ENCODE data around the gene SNX4. TPM values are rescaled to one million over a fixed set of nuclear protein-coding genes. Genes with fewer than 3 reads are reported as not detected.

Gene SNX4
- total and polyA plus RNA-seq, 12 donors = 15.8 to 90.4 (median 43.0) TPM

GRCh38 chr3:125428216-125428830, 91.7 kb downstream of the SNX4 start:
- DNase-seq = no peak
- H3K9me3 ChIP-seq (replicated peaks in 1 of 3) = no peaks in the 10 kb centered on the region
- no peaks in the 10 kb centered on the region for H3K36me3 ChIP-seq (replicated peaks in 1 of 2)
- 80 to 85% (median 82%) methylated on average over 7 of the region's 7 CpGs for WGBS, 4 donors
- intact Hi-C loops (cut with DNase I) = no loop called here
- no peak overlapping the region for H3K4me3 ChIP-seq
- H3K27me3 ChIP-seq = no peaks in the 10 kb centered on the region
- no peak overlapping the region for H3K27ac ChIP-seq
- TF ChIP-seq POLR2A (IDR thresholded peaks at IDR 0.05) = no peak
- TF ChIP-seq, protein P1, sequence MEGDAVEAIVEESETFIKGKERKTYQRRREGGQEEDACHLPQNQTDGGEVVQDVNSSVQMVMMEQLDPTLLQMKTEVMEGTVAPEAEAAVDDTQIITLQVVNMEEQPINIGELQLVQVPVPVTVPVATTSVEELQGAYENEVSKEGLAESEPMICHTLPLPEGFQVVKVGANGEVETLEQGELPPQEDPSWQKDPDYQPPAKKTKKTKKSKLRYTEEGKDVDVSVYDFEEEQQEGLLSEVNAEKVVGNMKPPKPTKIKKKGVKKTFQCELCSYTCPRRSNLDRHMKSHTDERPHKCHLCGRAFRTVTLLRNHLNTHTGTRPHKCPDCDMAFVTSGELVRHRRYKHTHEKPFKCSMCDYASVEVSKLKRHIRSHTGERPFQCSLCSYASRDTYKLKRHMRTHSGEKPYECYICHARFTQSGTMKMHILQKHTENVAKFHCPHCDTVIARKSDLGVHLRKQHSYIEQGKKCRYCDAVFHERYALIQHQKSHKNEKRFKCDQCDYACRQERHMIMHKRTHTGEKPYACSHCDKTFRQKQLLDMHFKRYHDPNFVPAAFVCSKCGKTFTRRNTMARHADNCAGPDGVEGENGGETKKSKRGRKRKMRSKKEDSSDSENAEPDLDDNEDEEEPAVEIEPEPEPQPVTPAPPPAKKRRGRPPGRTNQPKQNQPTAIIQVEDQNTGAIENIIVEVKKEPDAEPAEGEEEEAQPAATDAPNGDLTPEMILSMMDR (IDR thresholded peaks at IDR 0.05) = no peak
- H3K4me1 ChIP-seq (replicated peaks in 1 of 2) = no peaks in the 10 kb centered on the region

DNA sequence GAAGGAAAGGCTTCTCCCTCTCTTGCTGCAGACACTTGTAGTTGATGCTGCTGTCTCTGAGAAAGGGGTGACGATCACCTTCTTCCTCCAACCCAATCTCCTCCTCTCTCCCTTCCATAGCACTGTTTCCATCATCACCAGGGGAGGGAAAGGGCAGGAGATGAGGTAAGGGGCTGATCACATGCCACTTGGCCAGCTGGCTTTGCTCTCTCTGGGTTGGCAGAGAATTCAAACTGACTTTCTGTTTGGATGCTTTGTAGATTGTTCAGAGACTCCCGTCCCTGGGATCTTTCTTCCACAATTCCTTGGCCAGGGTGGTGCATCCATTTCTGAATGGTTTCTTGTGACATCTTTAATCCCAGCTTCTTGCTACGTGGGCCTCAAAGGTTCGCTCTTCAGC, 101.7 kb downstream of the SNX4 start:
- TF ChIP-seq POLR2A (IDR thresholded peaks at IDR 0.05) = no peak
- TF ChIP-seq, protein P1 (IDR thresholded peaks at IDR 0.05) = no peak
- no peak overlapping the region for H3K27ac ChIP-seq
- no peaks in the 10 kb centered on the region for H3K36me3 ChIP-seq (replicated peaks in 1 of 2)
- H3K4me1 ChIP-seq (replicated peaks in 1 of 2) = no peaks in the 10 kb centered on the region
- intact Hi-C loops (cut with DNase I) = no loop called here
- H3K4me3 ChIP-seq = no peak overlapping the region
- H3K9me3 ChIP-seq (replicated peaks in 1 of 3) = no peaks in the 10 kb centered on the region
- DNase-seq = no peak
- no peaks in the 10 kb centered on the region for H3K27me3 ChIP-seq
- 90 to 96% (median 92%) methylated on average over 4 of the region's 4 CpGs for WGBS, 4 donors

- intact Hi-C loops (cut with DNase I) = no loop called here
- DNase-seq = no peak
- Histone ChIP-seq H3K36me3 (replicated peaks in 1 of 2) (no peaks in the 10 kb centered on the region), H3K27me3 (no peaks in the 10 kb centered on the region), H3K4me1 (replicated peaks in 1 of 2) (no peaks in the 10 kb centered on the region), H3K27ac (no peak overlapping the region), H3K4me3 (no peak overlapping the region), H3K9me3 (replicated peaks in 1 of 3) (no peaks in the 10 kb centered on the region)
- WGBS, 4 donors = 51 to 81% (median 75%) methylated on average over 3 of the region's 3 CpGs
- TF ChIP-seq, protein P1 (IDR thresholded peaks at IDR 0.05) = no peak
- no peak for TF ChIP-seq POLR2A (IDR thresholded peaks at IDR 0.05)
Observed at GRCh38 chr3:125416235-125416634, 103.8 kb downstream of the SNX4 start.

- WGBS, 4 donors = 76 to 85% (median 84%) methylated on average over 8 of the region's 8 CpGs
- TF ChIP-seq, protein P1 (IDR thresholded peaks at IDR 0.05) = no peak
- no peak for TF ChIP-seq POLR2A (IDR thresholded peaks at IDR 0.05)
- H3K27ac ChIP-seq = no peak overlapping the region
Observed at GRCh38 chr3:125414669-125415068, 105.3 kb downstream of the SNX4 start.

More at GRCh38 chr3:125414669-125415068, 105.3 kb downstream of the SNX4 start:
- Histone ChIP-seq H3K4me1 (replicated peaks in 1 of 2) (no peaks in the 10 kb centered on the region), H3K9me3 (replicated peaks in 1 of 3) (no peaks in the 10 kb centered on the region), H3K4me3 (no peak overlapping the region), H3K27me3 (no peaks in the 10 kb centered on the region), H3K36me3 (replicated peaks in 1 of 2) (no peaks in the 10 kb centered on the region)
- DNase-seq = no peak
- intact Hi-C loops (cut with DNase I) = no loop called here

Measured in adrenal gland (tissue), 12 donors.